ENCODE data around the gene ACER3. TPM values are rescaled to one million over a fixed set of nuclear protein-coding genes. Genes with fewer than 3 reads are reported as not detected.

Gene ACER3
- total and polyA plus RNA-seq, 2 experiments from 2014 or later: 6.2 to 26.5 TPM

GRCh38 chr11:76856106-76856505 lies 4.6 kb upstream of the ACER3 start (continued):
- TF ChIP-seq ZNF114 (CRISPR knock-in tag; IDR thresholded peaks at IDR 0.05) (no peak), NANOG (IDR thresholded peaks at IDR 0.05; ENCODE audit: borderline replicate concordance) (no peak), JUNB (IDR thresholded peaks at IDR 0.05; ENCODE audit: unreplicated experiment) (no peak)

GRCh38 chr11:76856571-76856970 lies 4.1 kb upstream of the ACER3 start:
- Histone ChIP-seq H3K9me2 (ENCODE audit: insufficient read depth) (no peaks in the 10 kb centered on the region), H4K20me1 (replicated peaks; ENCODE audit: insufficient read depth) (0 out of 2 replicates have a peak, but pooled peaks cover 2% of the 10 kb centered on the region), H3K4me1 (ENCODE audit: insufficient read depth) (peaks cover 12% of the 10 kb centered on the region), H3F3A (replicated peaks; ENCODE audit: low read depth) (no peaks in the 10 kb centered on the region), H3K36me3 (ENCODE audit: insufficient read depth) (no peaks in the 10 kb centered on the region), H3K27me3 (ENCODE audit: insufficient read depth) (no peaks in the 10 kb centered on the region), H3K27ac (ENCODE audit: low read depth) (no peak overlapping the region), H3K4me3 (no peak overlapping the region), H3K79me2 (replicated peaks; ENCODE audit: insufficient read depth) (peaks cover 2% of the 10 kb centered on the region), H2AFZ (no peak overlapping the region), H3K4me2 (no peak overlapping the region)
- no peak for ATAC-seq
- H3K9me3 Mint-ChIP-seq: no peaks in the 10 kb centered on the region
- DNase-seq (ENCODE audit: low spot score): no peak
- H3K27ac Mint-ChIP-seq: no peak overlapping the region
- peaks cover 14% of the 10 kb centered on the region for H3K4me1 Mint-ChIP-seq
- H3K4me3 Mint-ChIP-seq: no peak overlapping the region
- no peaks in the 10 kb centered on the region for H3K36me3 Mint-ChIP-seq (ENCODE audit: low read depth)
- H3K27me3 Mint-ChIP-seq (ENCODE audit: insufficient read depth, low read depth, poor library complexity): peaks cover 8% of the 10 kb centered on the region
- no peak for TF ChIP-seq EZH2phosphoT487 (IDR thresholded peaks at IDR 0.05; ENCODE audit: unreplicated experiment)
- no peak for TF ChIP-seq CTCF (conservative IDR thresholded peaks at IDR 0.05; ENCODE audit: low read depth in 2 of 2)
- TF ChIP-seq ZNF114 (CRISPR knock-in tag; IDR thresholded peaks at IDR 0.05): no peak
- no peak for TF ChIP-seq ETS1 (IDR thresholded peaks at IDR 0.05)
- TF ChIP-seq EZH2 (IDR thresholded peaks at IDR 0.05; ENCODE audit: low read depth, unreplicated experiment): no peak
- no peak for TF ChIP-seq CREB1 (CRISPR knock-in tag; IDR thresholded peaks at IDR 0.05; ENCODE audit: low read depth)
- no peak for TF ChIP-seq ZNF462 (CRISPR knock-in tag; IDR thresholded peaks at IDR 0.05)
- no peak for TF ChIP-seq NANOG (IDR thresholded peaks at IDR 0.05; ENCODE audit: borderline replicate concordance)
- no peak for TF ChIP-seq ZNF331 (CRISPR knock-in tag; IDR thresholded peaks at IDR 0.05; ENCODE audit: low read depth)
